ENCODE measurements around the gene PPFIBP2.

The PPFIBP2 gene

GRCh38 chr11:7499081-7499480, 14.7 kb upstream of the PPFIBP2 start:
- no peak for TF ChIP-seq CTCF (IDR thresholded peaks at IDR 0.05; ENCODE audit: low read depth, low read length)
- no peak overlapping the region for H3K4me3 ChIP-seq (ENCODE audit: low read depth, low read length)

- no peak overlapping the region for H3K4me3 ChIP-seq (ENCODE audit: low read depth, low read length)
These were observed 13.5 kb upstream of the PPFIBP2 start for GRCh38 chr11:7500251-7500650.

GRCh38 chr11:7501251-7501650, 12.5 kb upstream of the PPFIBP2 start:
- TF ChIP-seq CTCF (IDR thresholded peaks at IDR 0.05; ENCODE audit: low read depth, low read length) = no peak
- H3K4me3 ChIP-seq (ENCODE audit: low read depth, low read length) = no peak overlapping the region

More at GRCh38 chr11:7500251-7500650, 13.5 kb upstream of the PPFIBP2 start:
- no peak for TF ChIP-seq CTCF (IDR thresholded peaks at IDR 0.05; ENCODE audit: low read depth, low read length)

- TF ChIP-seq CTCF (IDR thresholded peaks at IDR 0.05; ENCODE audit: low read depth, low read length) = no peak
- H3K4me3 ChIP-seq (ENCODE audit: low read depth, low read length) = no peak overlapping the region
These were observed 11.9 kb upstream of the PPFIBP2 start for GRCh38 chr11:7501894-7502293.

GRCh38 chr11:7506243-7506642, 7.6 kb upstream of the PPFIBP2 start:
- no peak overlapping the region for H3K4me3 ChIP-seq (ENCODE audit: low read depth, low read length)
- no peak for TF ChIP-seq CTCF (IDR thresholded peaks at IDR 0.05; ENCODE audit: low read depth, low read length)

- no peak for TF ChIP-seq CTCF (IDR thresholded peaks at IDR 0.05; ENCODE audit: low read depth, low read length)
- no peak overlapping the region for H3K4me3 ChIP-seq (ENCODE audit: low read depth, low read length)
These were observed 5.7 kb upstream of the PPFIBP2 start for GRCh38 chr11:7508087-7508486.

GRCh38 chr11:7509966-7510365, 3.8 kb upstream of the PPFIBP2 start:
- TF ChIP-seq CTCF (IDR thresholded peaks at IDR 0.05; ENCODE audit: low read depth, low read length) = no peak
- H3K4me3 ChIP-seq (ENCODE audit: low read depth, low read length) = no peak overlapping the region

Measured in WI38 (cell line).